Measurements from ENCODE around the gene DUSP1.

Gene DUSP1

DNA sequence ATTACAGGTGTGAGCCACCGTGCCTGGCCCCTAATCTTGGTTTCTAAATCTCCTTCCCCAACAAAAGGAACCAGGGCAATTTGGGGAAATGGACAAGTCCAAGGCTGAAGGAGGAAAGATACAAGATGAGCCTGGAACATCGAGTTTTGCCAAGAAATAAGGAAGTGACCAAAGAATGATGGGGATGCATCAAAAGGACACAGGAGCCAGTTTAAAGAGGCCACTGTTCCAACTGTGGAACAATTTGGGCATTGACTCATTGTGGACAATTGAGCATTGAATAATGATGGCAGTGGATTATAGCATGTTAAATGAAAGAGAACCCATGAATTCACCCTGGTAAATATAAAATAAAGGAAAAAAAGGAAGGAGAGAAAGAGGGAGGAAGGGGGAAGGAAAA lies 47.5 kb downstream of the DUSP1 start:
- no peak for DNase-seq

DNA sequence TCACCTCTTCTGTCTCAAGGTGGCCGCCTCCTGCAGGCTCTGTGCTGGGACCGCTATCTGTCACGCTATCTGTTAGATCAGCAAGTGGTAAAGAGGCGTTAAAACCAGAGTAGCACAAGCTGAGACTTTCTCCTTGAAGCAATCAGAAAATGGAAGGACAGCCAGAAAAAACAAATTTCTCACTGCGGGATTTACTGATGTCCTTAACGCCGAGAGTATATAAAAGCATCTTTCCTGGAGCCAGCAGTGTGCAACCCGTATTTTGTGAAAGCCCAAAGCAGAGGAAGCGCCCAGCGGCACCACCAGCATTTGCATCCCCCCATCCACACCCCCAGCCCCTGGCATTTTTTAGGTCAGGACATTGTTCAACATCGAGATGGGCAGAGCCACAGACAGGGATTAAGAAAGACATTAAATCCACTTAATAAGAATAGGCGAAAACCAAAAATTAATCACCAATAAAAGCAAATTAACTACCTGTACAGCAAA lies 48.6 kb downstream of the DUSP1 start:
- DNase-seq, result no peak

DNA sequence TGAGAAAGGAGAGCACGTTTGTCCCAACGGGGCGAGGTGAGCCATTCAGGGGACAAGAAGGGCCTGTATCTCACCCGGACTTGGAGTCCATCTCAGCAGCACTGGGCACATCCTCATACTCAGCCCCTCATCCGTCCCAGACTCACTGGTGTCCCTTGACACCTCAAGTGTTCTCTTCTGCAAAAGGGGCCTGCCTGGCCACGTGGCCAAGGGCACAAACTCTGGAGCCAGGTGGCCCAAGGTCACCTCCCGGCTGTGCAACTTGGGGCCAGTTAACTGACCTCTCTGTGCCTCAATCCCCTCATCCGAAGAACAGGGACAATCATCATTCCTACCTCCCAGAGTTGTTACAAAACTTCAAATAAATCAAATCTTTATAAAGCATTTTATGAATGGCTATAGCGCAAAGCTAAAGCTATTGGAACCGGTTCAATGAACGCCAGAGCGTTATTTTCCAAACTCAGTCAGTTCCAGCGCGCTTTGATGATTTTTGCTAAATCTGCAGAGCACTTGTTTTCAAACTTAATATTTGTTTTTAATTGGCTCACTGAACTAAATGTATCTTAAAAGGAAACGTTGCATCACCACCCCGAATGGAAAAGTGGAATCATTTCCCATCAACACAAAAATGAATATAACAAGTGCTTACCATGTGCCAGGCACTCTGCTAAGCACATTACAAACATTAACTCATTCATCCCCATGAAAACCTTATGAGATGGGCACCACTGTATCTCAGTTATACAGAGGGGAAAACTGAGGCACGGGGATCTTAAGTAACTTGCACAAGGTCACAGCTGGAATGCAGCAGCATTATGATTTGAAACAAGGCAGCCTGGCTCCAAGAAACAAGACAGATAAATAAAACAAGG lies 49.3 kb downstream of the DUSP1 start:
- no peak for DNase-seq

DNA sequence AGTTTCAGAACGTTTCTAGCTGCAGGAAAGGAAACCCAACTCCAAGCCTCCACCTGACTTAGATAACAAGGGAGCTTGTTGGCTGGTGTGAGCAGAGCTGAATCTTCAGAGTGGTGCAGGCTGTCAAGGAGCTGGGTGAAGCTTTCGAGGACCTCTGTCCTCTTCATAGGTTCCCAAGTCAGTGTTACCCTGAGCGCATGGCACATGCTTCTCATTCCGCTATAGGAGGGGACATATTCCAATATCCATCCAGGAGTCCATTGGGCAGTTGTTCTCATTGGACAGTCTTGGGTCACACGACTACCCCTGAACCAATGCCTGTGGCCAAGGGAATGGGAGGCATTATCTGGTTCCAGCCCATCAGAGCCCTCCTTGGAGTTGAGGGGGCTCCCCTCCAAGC lies 50.3 kb downstream of the DUSP1 start:
- DNase-seq, result no peak

DNA sequence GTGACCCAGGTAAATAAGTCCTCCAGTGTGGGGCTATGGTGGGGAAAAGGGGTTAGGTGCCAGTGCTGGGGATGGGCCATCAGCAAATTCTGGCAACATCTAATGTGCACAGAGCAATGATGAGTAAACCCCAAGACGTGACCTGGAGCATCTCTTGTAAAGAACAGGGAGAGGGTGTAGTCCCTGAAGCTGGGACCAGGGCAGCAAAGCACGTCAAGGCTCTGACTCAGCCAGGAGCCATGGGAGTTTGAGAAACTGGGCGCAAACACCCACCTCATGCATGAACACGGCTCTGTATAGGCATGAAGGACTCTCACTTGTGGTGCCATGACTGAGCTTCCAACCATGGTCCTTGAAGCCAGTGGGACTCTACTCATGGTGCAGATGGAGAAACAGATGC lies 51.8 kb downstream of the DUSP1 start:
- DNase-seq, result no peak

DNA sequence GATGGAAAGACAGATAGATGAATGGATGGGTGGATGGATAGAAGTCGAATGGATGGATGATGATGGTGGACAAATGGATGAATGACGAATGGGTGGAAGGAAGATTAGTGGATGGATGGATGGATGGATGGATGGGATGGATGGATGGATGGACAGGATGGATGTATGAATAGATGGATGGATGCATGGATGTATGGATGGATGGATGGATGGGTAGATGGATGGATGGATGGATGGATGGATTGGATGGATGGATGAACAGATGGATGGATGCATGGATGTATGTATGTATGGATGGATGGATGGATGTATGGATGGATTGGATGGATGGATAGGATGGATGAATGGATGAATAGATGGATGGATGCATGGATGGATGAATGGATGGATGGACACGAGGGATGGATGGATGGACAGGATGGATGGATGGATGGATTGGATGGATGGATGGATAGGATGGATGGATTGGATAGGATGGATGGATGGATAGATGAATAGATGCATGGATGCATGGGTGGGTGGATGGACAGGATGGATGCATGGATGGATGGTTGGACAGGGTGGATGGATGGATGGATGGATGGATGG lies 52.4 kb downstream of the DUSP1 start:
- DNase-seq, result no peak

Measured in activated CD8-positive, alpha-beta memory T cell treated with anti-CD3 and anti-CD28 coated beads, Interleukin-2, amount 50 U/mL, for 48 hours (primary cell).